HepG2 (cell line): Measurements from ENCODE around the gene SLC1A2. TPM values are rescaled to one million over a fixed set of nuclear protein-coding genes. Genes with fewer than 3 reads are reported as not detected.

Experiments
- ATAC-seq: fragments of 200-7000 bp; cut with Tn5 transposase; 3 replicates; pipeline ENCODE4 v1.9.1; 2020; ENCODE audit warnings: mild to moderate bottlenecking, moderate library complexity
- BruUV-seq: library from RNA; stranded (reverse); fragments of 400-500 nt; replicated peaks from 2 replicates; lab custom pipeline; 2021; lab: Mats Ljungman, UMichigan
- CTCF ChIA-PET: fragments of 300-600 bp; formaldehyde crosslinking; extraction: SDS; loops from one replicate; lab custom pipeline; 2021; ENCODE audit warnings: low total read pairs, inconsistent platforms, low intra/inter-chr PET ratio; lab: Yijun Ruan, JAX
- POLR2A ChIA-PET: fragments of 350-600 bp; sonication (Branson Sonifier 250); formaldehyde crosslinking; loops from one replicate; lab custom pipeline; 2020; ENCODE audit warnings: antibody characterized with exemption, inconsistent platforms; lab: Yijun Ruan, JAX
- DNase-seq: peaks from one replicate; pipeline ENCODE4 v3.0.0-alpha.2; 2015; ENCODE audit warnings: low spot score
- FAIRE-seq: peaks from 3 replicates; lab custom pipeline; 2011; peaks lifted over from hg19 to GRCh38; lab: Jason Lieb, UNC
- H2AFZ ChIP-seq: one replicate; pipeline ENCODE4 v1.6.1; 2011; ENCODE audit warnings: low read length, inconsistent platforms
- H3K27ac ChIP-seq: fragments of 300-600 bp; 3 replicates; pipeline ENCODE4 v1.8.0; 2011; ENCODE audit warnings: mixed run types, mild to moderate bottlenecking, mixed read lengths, low read length, inconsistent platforms; ENCODE audit not compliant: insufficient read depth; ENCODE audit errors: extremely low read length
- H3K27me3 ChIP-seq, 2 experiments: fragments of 200-600 bp in 1 of 2; 2 replicates in 1 of 2; 3 replicates in 1 of 2; pipeline versions ENCODE4 v1.6.0 to v1.8.0; 2011; ENCODE audit warnings: low read length in 2 of 2, mild to moderate bottlenecking in 2 of 2, moderate library complexity in 2 of 2, inconsistent platforms in 1 of 2; ENCODE audit not compliant: insufficient read depth in 2 of 2, control insufficient read depth in 1 of 2
- H3K36me3 ChIP-seq, 2 experiments: fragments of 200-600 bp in 1 of 2; replicated peaks in 1 of 2; 2 replicates in 1 of 2; 3 replicates in 1 of 2; pipeline versions ENCODE4 v1.5.1 to v1.8.0; 2011; ENCODE audit warnings: low read length in 2 of 2, inconsistent platforms in 1 of 2; ENCODE audit not compliant: insufficient read depth in 2 of 2, control insufficient read depth in 1 of 2
- H3K4me1 ChIP-seq: 2 replicates; pipeline ENCODE4 v1.5.1; 2012; ENCODE audit warnings: low read length, inconsistent platforms; ENCODE audit not compliant: insufficient read depth
- H3K4me2 ChIP-seq: 2 replicates; pipeline ENCODE4 v1.6.0; 2011; ENCODE audit warnings: low read depth, low read length, inconsistent platforms
- H3K4me3 ChIP-seq, 3 experiments: fragments of 200-600 bp in 1 of 3; sonication (generic), shearing (Covaris generic) in 1 of 3; replicated peaks in 1 of 3; 2 replicates each; pipeline ENCODE4 v1.5.1; 2011 to 2016; ENCODE audit warnings: low read length in 3 of 3, inconsistent platforms in 2 of 3, low read depth in 2 of 3, mild to moderate bottlenecking in 2 of 3, control low read depth in 1 of 3, mixed read lengths in 1 of 3; ENCODE audit not compliant: insufficient read depth in 1 of 3
- H3K79me2 ChIP-seq: one replicate; pipeline ENCODE4 v1.6.1; 2011; ENCODE audit warnings: low read length, inconsistent platforms; ENCODE audit not compliant: insufficient read depth
- H3K9ac ChIP-seq: 2 replicates; pipeline ENCODE4 v1.6.0; 2011; ENCODE audit warnings: mild to moderate bottlenecking, low read depth, low read length, inconsistent platforms; ENCODE audit not compliant: insufficient read depth
- H3K9me3 ChIP-seq: 2 replicates; pipeline ENCODE4 v1.5.1; 2012; ENCODE audit warnings: mild to moderate bottlenecking, low read length
- H4K20me1 ChIP-seq: 2 replicates; pipeline ENCODE4 v1.6.0; 2011; ENCODE audit warnings: inconsistent platforms, mild to moderate bottlenecking, low read length, moderate library complexity; ENCODE audit not compliant: insufficient read depth
- ISL2 ChIP-seq: sonication (generic); formaldehyde crosslinking; IDR thresholded peaks from 2 replicates; pipeline ENCODE4 v1.5.0; 2020; ENCODE audit warnings: missing genetic modification reagents
- MTA1 ChIP-seq: sonication (generic); formaldehyde crosslinking; IDR thresholded peaks from 2 replicates; pipeline ENCODE4 v1.4.0; 2020; ENCODE audit warnings: missing genetic modification reagents, mild to moderate bottlenecking, borderline replicate concordance
- RBM39 ChIP-seq: fragments of 200-400 bp; formaldehyde crosslinking; IDR thresholded peaks from one replicate; pipeline ENCODE4 v1.6.1; 2018; ENCODE audit warnings: antibody characterized with exemption, mild to moderate bottlenecking, low read depth, low read length; ENCODE audit not compliant: poor library complexity, severe bottlenecking
- RFXAP ChIP-seq: sonication (generic); formaldehyde crosslinking; IDR thresholded peaks from 2 replicates; pipeline ENCODE4 v1.4.0; 2020; ENCODE audit warnings: missing genetic modification reagents, borderline replicate concordance
- SSRP1 ChIP-seq: IDR thresholded peaks from 2 replicates; pipeline ENCODE4 v1.6.1; 2016; ENCODE audit warnings: control low read depth
- TEAD2 ChIP-seq: sonication (generic); formaldehyde crosslinking; IDR thresholded peaks from 2 replicates; pipeline ENCODE4 v1.9.0; 2021; ENCODE audit warnings: missing genetic modification reagents
- THAP11 ChIP-seq: IDR thresholded peaks from 2 replicates; pipeline ENCODE4 v1.6.1; 2016; ENCODE audit warnings: missing biosample characterization, missing genetic modification reagents
- ZFP90 ChIP-seq: sonication (generic); formaldehyde crosslinking; IDR thresholded peaks from 2 replicates; pipeline ENCODE4 v1.8.0; 2022; ENCODE audit warnings: missing genetic modification reagents, mild to moderate bottlenecking, inconsistent platforms, borderline replicate concordance
- ZNF12 ChIP-seq: sonication (generic); formaldehyde crosslinking; IDR thresholded peaks from 2 replicates; pipeline ENCODE4 v1.5.0; 2020; ENCODE audit warnings: missing genetic modification reagents
- ZNF614 ChIP-seq: IDR thresholded peaks from 2 replicates; pipeline ENCODE4 v1.6.1; 2018; ENCODE audit warnings: missing biosample characterization, missing genetic modification reagents, inconsistent platforms, borderline replicate concordance
- ZNF672 ChIP-seq: sonication (generic); formaldehyde crosslinking; IDR thresholded peaks from 2 replicates; pipeline ENCODE4 v1.8.1; 2022; ENCODE audit warnings: missing genetic modification reagents
- ZNF678 ChIP-seq: sonication (generic); formaldehyde crosslinking; IDR thresholded peaks from 2 replicates; pipeline ENCODE4 v1.4.0; 2020; ENCODE audit warnings: mild to moderate bottlenecking, missing genetic modification reagents
- ZNF740 ChIP-seq: sonication (generic); formaldehyde crosslinking; IDR thresholded peaks from 2 replicates; pipeline ENCODE4 v1.4.0; 2020; ENCODE audit warnings: missing genetic modification reagents
- ZNF776 ChIP-seq: sonication (generic); formaldehyde crosslinking; IDR thresholded peaks from 2 replicates; pipeline ENCODE4 v1.4.0; 2020; ENCODE audit warnings: mild to moderate bottlenecking, missing genetic modification reagents
- WGBS: methylation state at CpG from one replicate; pipeline ENCODE4 v1.1.6; 2017; ENCODE audit warnings: low lambda C conversion rate; 5-methylcytosine and 5-hydroxymethylcytosine counted together
- in situ Hi-C: cut with HindIII; loops from 2 replicates; pipeline ENCODE4 v1.10.0; 2017; ENCODE audit warnings: low pct_unique_long_range_greater_than_20kb; ENCODE audit not compliant: extremely low pct_ligation_motif_present
- intact Hi-C: fragments of 100-400 bp; cut with micrococcal nuclease; formaldehyde crosslinking; loops from one replicate; pipeline ENCODE4 v1.10.0; 2022; ENCODE audit not compliant: unreplicated experiment
- polyA plus RNA-seq, 8 experiments: library from polyadenylated mRNA; depleted of rRNA in 3 of 8; stranded (reverse) in 7 of 8; unstranded in 1 of 8; fragments of >200 nt; fragmentation: Illumina TruSeq in 4 of 8; extraction: Trizol in 4 of 8; gene quantifications; 2 replicates each; pipeline versions ENCODE4 v1.2.1 to v1.2.3, GENCODE V29; 2011 to 2016; ENCODE audit warnings: low read depth in 4 of 8, missing spikeins in 1 of 8, mixed read lengths in 1 of 8; ENCODE audit not compliant: insufficient read depth in 1 of 8
- total RNA-seq, 5 experiments: library from RNA; depleted of rRNA; stranded (reverse); fragments of >200 nt; fragmentation: Illumina TruSeq; extraction: Trizol; gene quantifications; 2 replicates each; pipeline ENCODE4 v1.2.3, GENCODE V29; 2016; ENCODE audit warnings: low read depth in 1 of 5
- TF ChIP-seq, protein P1 (sequence below): sonication (generic); formaldehyde crosslinking; IDR thresholded peaks from 2 replicates; pipeline ENCODE4 v1.4.0; 2020; ENCODE audit warnings: mild to moderate bottlenecking, missing genetic modification reagents

Gene SLC1A2
- total and polyA plus RNA-seq, 2 of the 13 experiments (the other 11 are each of a cell fraction or from before 2014, with no cell fraction given) = 23.2 to 43.2 TPM

DNA sequence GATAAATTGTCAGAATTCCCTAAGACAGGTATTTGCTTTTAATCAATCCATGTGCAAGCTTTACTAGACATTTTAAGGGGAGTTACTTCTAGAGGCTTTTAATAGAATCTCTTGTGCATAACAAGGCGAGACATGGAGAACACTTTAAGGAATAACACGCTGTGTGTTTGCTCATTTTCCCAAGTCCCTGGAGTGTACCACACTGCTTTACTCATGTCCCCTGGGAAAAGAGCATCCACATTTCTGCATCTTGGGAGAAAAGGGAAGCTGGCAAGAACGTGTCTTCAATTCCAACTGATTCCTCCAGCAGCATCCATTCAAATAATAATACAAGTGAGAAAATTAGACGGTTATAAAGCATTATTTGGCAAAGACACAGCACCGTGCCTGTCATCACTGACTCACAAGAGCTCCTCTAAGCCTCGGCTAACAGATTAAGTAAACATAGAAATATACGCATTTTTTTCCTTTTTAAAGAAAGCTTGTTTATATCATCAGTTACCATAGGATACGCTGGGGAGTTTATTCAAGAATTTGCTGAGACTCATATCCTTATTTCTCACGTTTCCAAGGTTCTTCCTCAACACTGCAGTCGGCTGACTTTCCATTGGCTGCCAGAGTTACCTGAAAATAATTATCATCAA is 158.9 kb downstream of the SLC1A2 start (continued):
- no peak for TF ChIP-seq ZNF740 (CRISPR knock-in tag)
- no peak for TF ChIP-seq THAP11 (CRISPR knock-in tag)
- TF ChIP-seq SSRP1 = no peak
- TF ChIP-seq RFXAP (CRISPR knock-in tag) = no peak
- TF ChIP-seq TEAD2 (CRISPR knock-in tag) = no peak
- TF ChIP-seq ISL2 = no peak

DNA sequence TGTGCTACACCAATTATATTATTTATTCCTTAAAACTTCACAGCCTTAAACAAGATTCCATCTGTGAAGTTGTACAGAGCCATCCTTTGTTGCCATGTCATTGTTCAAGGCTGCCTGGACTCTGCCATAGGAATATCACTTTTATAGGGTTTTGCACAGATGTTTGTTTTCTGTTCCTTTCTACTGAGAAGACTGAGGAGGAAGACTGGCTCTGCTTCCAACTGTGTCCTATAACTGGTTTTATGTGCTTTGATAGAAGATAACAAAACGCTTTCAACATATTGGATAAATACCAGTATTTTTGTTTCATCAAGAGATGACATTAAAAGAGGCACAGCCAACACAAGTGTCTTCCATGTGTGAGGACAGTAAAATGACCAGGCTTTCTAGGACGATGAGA is 159.8 kb downstream of the SLC1A2 start:
- H3K9me3 ChIP-seq = no peaks in the 10 kb centered on the region
- no peak for TF ChIP-seq ZFP90 (CRISPR knock-in tag)
- TF ChIP-seq MTA1 (CRISPR knock-in tag) = no peak
- TF ChIP-seq ZNF672 (CRISPR knock-in tag) = no peak
- no peak for TF ChIP-seq RBM39
- no peak for TF ChIP-seq ZNF12 (CRISPR knock-in tag)
- no peak for TF ChIP-seq ZNF776 (CRISPR knock-in tag)
- TF ChIP-seq ZNF614 (CRISPR knock-in tag) = no peak
- TF ChIP-seq, protein P1, sequence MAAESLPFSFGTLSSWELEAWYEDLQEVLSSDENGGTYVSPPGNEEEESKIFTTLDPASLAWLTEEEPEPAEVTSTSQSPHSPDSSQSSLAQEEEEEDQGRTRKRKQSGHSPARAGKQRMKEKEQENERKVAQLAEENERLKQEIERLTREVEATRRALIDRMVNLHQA = no peak
- no peak for TF ChIP-seq ZNF678 (CRISPR knock-in tag)
- TF ChIP-seq, all 625 proteins: peak for 0
- Histone ChIP-seq H3K79me2 (no peaks in the 10 kb centered on the region), H2AFZ (no peak overlapping the region), H3K27me3 (no peaks in the 10 kb centered on the region), H3K4me1 (no peaks in the 10 kb centered on the region), H3K4me2 (no peak overlapping the region), H3K36me3 (peaks cover 0 to under 1% of the 10 kb centered on the region in 2 experiments; a peak in 2 of 5 replicates), H3K27ac (no peak overlapping the region), H4K20me1 (no peaks in the 10 kb centered on the region), H3K4me3 (no peak overlapping the region), H3K9ac (no peak overlapping the region)
- ATAC-seq (no peak), FAIRE-seq (no peak), DNase-seq (no peak)
- intact Hi-C loops (no loop called here), in situ Hi-C loops (no loop called here)
- ChIA-PET POLR2A (no interaction called here), CTCF (no interaction called here)
- WGBS = 95% methylated on average over 2 of the region's 2 CpGs
- no TSS peak for BruUV-seq
